CD8-positive, alpha-beta memory T cell (primary cell): ENCODE measurements around the gene CSF1. TPM values are rescaled to one million over a fixed set of nuclear protein-coding genes. Genes with fewer than 3 reads are reported as not detected.
A peak's percentile ranks its signal among the peaks of the same experiment; 100 is the strongest.

Source experiments
- CTCF ChIA-PET: fragments of 350-600 bp; sonication (Branson Sonifier 250); formaldehyde crosslinking; loops from one replicate; lab custom pipeline; 2021; ENCODE audit warnings: antibody characterized with exemption; lab: Charles Lee
- POLR2A ChIA-PET: fragments of 350-600 bp; sonication (Branson Sonifier 250); formaldehyde crosslinking; loops from one replicate; lab custom pipeline; 2021; ENCODE audit warnings: antibody characterized with exemption; lab: Charles Lee
- DNase-seq, 5 donors: peaks; one replicate each; pipeline versions ENCODE4 v3.0.0 to v3.0.0-alpha.2; 2020 to 2022; ENCODE audit warnings: mixed read lengths in 1 of 5
- H3K27ac ChIP-seq: one replicate; pipeline ENCODE4 v1.7.0; 2013; ENCODE audit warnings: low read depth, mild to moderate bottlenecking, low read length, moderate library complexity
- H3K27me3 ChIP-seq: 2 replicates; pipeline ENCODE4 v1.7.0; 2013; ENCODE audit warnings: low read length, mild to moderate bottlenecking; ENCODE audit not compliant: insufficient read depth, poor library complexity, severe bottlenecking
- H3K36me3 ChIP-seq: 2 replicates; pipeline ENCODE4 v1.7.0; 2013; ENCODE audit warnings: mild to moderate bottlenecking, low read length, moderate library complexity; ENCODE audit not compliant: insufficient read depth
- H3K4me1 ChIP-seq: 2 replicates; pipeline ENCODE4 v1.7.0; 2013; ENCODE audit warnings: mild to moderate bottlenecking, low read length, moderate library complexity; ENCODE audit not compliant: insufficient read depth
- H3K4me3 ChIP-seq: 2 replicates; pipeline ENCODE4 v1.7.0; 2013; ENCODE audit warnings: mild to moderate bottlenecking, low read length
- H3K9me3 ChIP-seq: 2 replicates; pipeline ENCODE4 v1.7.0; 2013; ENCODE audit warnings: mild to moderate bottlenecking, low read length
- H3K27ac Mint-ChIP-seq, 8 donors: one replicate each; pipeline ENCODE4 v1.8.0; 2020 to 2021; ENCODE audit warnings: mixed read lengths in 8 of 8, mild to moderate bottlenecking in 6 of 8, inconsistent platforms in 3 of 8, moderate library complexity in 3 of 8
- H3K27me3 Mint-ChIP-seq, 2 donors: one replicate each; pipeline ENCODE4 v1.8.0; 2020 to 2021; ENCODE audit warnings: mixed read lengths in 2 of 2, mild to moderate bottlenecking in 1 of 2, moderate library complexity in 1 of 2
- H3K36me3 Mint-ChIP-seq, 3 donors: one replicate each; pipeline ENCODE4 v1.8.0; 2020 to 2021; ENCODE audit warnings: mixed read lengths in 3 of 3, inconsistent platforms in 1 of 3, mild to moderate bottlenecking in 1 of 3
- H3K4me1 Mint-ChIP-seq, 3 donors: one replicate each; pipeline ENCODE4 v1.8.0; 2020 to 2021; ENCODE audit warnings: mixed read lengths in 3 of 3, inconsistent platforms in 1 of 3, mild to moderate bottlenecking in 1 of 3
- H3K4me3 Mint-ChIP-seq, 7 donors: one replicate each; pipeline ENCODE4 v1.8.0; 2020 to 2021; ENCODE audit warnings: mixed read lengths in 7 of 7, mild to moderate bottlenecking in 6 of 7, moderate library complexity in 4 of 7, inconsistent platforms in 2 of 7
- H3K9me3 Mint-ChIP-seq, 5 donors: one replicate each; pipeline ENCODE4 v1.8.0; 2020 to 2022; ENCODE audit warnings: mixed read lengths in 5 of 5, mild to moderate bottlenecking in 3 of 5, moderate library complexity in 2 of 5, inconsistent platforms in 1 of 5
- polyA plus RNA-seq: library from polyadenylated mRNA; unstranded; fragments of 300-500 nt; fragmentation: Illumina TruSeq; gene quantifications from one replicate; pipeline ENCODE4 v1.2.3, GENCODE V29; 2021
- total RNA-seq, 2 experiments: library from RNA; stranded (reverse); gene quantifications; one replicate each; pipeline ENCODE4 v1.2.3, GENCODE V29; 2021

CSF1 gene
- total and polyA plus RNA-seq, 3 experiments from 2014 or later = 5.6 to 87.8 (median 82.8) TPM

- no peaks in the 10 kb centered on the region for H3K36me3 ChIP-seq
- H3K27ac ChIP-seq = no peak overlapping the region
- H3K27me3 ChIP-seq = no peaks in the 10 kb centered on the region
- Mint-ChIP-seq H3K27ac (no peak overlapping the region), H3K4me3 (no peak overlapping the region), H3K36me3 (peaks cover 0 to 6% (median 1%) of the 10 kb centered on the region in 3 donors), H3K4me1 (no peaks in the 10 kb centered on the region), H3K27me3 (peaks cover 9 to 15% of the 10 kb centered on the region in 2 donors), H3K9me3 (no peaks in the 10 kb centered on the region)
- CTCF ChIA-PET = no interaction called here
- no peak for DNase-seq
- no peak overlapping the region for H3K4me3 ChIP-seq
- no peaks in the 10 kb centered on the region for H3K9me3 ChIP-seq
- POLR2A ChIA-PET = no interaction called here
- no peaks in the 10 kb centered on the region for H3K4me1 ChIP-seq
These were observed 50.1 kb downstream of the CSF1 start for GRCh38 chr1:109960745-109961094.

DNA sequence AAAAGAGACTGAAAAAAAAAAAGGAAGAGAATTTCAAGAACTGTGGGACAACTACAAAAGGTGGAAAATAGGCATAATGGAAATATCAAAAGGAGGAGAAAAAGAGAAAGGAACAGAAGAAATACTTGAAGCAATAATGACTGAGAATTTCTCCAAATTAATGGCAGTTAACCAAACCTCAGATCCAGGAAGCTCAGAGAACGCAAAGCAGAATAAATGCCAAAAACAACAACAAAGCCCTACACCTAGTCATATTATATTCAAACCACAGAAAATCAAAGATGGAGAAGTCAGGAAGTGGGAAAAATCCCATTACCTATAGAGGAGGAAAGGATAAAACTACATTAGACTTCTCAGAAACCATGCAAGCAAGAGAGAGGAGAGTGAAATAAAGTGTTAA lies 53.2 kb downstream of the CSF1 start:
- CTCF ChIA-PET = no interaction called here
- no peak for DNase-seq
- no peak overlapping the region for H3K4me3 ChIP-seq
- H3K27me3 ChIP-seq = no peaks in the 10 kb centered on the region
- no peak overlapping the region for H3K4me3 Mint-ChIP-seq
- H3K9me3 ChIP-seq = no peaks in the 10 kb centered on the region
- peaks cover 9 to 11% of the 10 kb centered on the region in 2 donors for H3K27me3 Mint-ChIP-seq
- H3K9me3 Mint-ChIP-seq = no peaks in the 10 kb centered on the region
- H3K4me1 ChIP-seq = no peaks in the 10 kb centered on the region
- H3K27ac ChIP-seq = no peak overlapping the region
- POLR2A ChIA-PET = no interaction called here
- no peaks in the 10 kb centered on the region for H3K4me1 Mint-ChIP-seq
- H3K36me3 Mint-ChIP-seq = peaks cover 0 to 6% (median 0%) of the 10 kb centered on the region in 3 donors
- H3K36me3 ChIP-seq = no peaks in the 10 kb centered on the region
- H3K27ac Mint-ChIP-seq = no peak overlapping the region

DNA sequence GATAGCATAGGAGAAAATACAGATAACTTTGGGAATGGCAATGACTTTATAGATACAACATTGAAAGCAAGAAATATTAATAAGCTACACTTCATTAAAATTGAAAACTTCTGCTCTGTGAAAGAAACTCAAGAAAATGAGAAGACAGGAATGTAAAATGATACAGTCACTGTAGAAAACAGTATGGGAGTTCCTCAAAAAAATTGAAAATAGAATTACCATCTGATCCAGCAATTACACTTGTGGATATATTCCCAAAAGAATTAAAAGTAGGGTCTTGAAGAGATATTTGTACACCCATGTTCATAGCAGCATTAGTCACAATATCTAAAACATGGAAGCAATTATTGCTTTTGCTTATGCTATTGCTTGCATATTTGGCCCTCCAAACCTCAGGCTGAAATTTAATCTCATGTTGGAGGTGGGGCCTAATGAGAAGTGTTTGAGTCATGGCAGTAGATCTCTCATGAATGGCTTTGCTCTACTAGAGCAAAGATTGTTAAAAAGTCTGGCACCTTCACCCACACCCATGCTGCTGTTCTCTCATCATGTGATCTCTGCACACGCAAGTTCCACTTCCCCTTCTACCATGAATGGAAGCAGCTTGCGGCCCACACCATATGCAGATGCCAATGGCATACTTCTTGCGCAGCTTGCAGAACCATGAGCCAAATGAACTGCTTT lies 58.6 kb downstream of the CSF1 start:
- ChIA-PET CTCF (no interaction called here), POLR2A (no interaction called here)

DNA sequence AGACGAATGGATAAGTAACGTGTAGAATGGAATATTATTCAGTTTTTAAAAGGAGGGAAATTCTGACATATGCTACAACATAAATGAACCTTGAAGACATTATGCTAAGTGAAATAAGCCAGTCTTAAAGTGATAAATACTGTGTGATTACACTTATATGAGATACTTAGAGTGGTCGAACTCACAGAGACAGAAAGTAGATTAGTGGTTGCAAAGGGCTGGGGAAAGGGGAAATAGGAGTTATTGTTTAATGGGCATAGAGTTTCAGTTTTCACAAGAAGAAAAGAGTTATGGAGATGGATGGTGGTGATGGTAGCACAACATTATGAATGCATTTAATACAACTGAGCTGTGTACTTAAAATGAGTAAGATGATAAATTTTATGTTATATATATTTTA lies 59.3 kb downstream of the CSF1 start:
- Histone ChIP-seq H3K4me3 (no peak overlapping the region), H3K27me3 (no peaks in the 10 kb centered on the region), H3K4me1 (no peaks in the 10 kb centered on the region), H3K27ac (no peak overlapping the region), H3K36me3 (no peaks in the 10 kb centered on the region), H3K9me3 (no peaks in the 10 kb centered on the region)
- no peak for DNase-seq
- ChIA-PET POLR2A (no interaction called here), CTCF (no interaction called here)
- Mint-ChIP-seq H3K36me3 (peaks cover 0 to 6% (median 0%) of the 10 kb centered on the region in 3 donors), H3K27me3 (peaks cover 0 to 5% of the 10 kb centered on the region in 2 donors), H3K9me3 (no peaks in the 10 kb centered on the region), H3K27ac (peak overlapping the region in 1 of 8 donors; percentile 44), H3K4me3 (no peak overlapping the region), H3K4me1 (no peaks in the 10 kb centered on the region)

More for the DNA sequence above, 58.6 kb downstream of the CSF1 start:
- DNase-seq = no peak
- H3K4me3 ChIP-seq = no peak overlapping the region
- H3K4me3 Mint-ChIP-seq = no peak overlapping the region
- no peaks in the 10 kb centered on the region for H3K27me3 ChIP-seq
- H3K36me3 Mint-ChIP-seq = peaks cover 0 to 6% (median 0%) of the 10 kb centered on the region in 3 donors
- H3K9me3 ChIP-seq = no peaks in the 10 kb centered on the region
- H3K9me3 Mint-ChIP-seq = no peaks in the 10 kb centered on the region
- H3K27ac Mint-ChIP-seq = no peak overlapping the region
- H3K4me1 Mint-ChIP-seq = no peaks in the 10 kb centered on the region
- H3K27me3 Mint-ChIP-seq = peaks cover 0 to 6% of the 10 kb centered on the region in 2 donors
- no peaks in the 10 kb centered on the region for H3K4me1 ChIP-seq
- H3K36me3 ChIP-seq = no peaks in the 10 kb centered on the region
- no peak overlapping the region for H3K27ac ChIP-seq

- H3K36me3 Mint-ChIP-seq = no peaks in the 10 kb centered on the region
- Histone ChIP-seq H3K4me1 (no peaks in the 10 kb centered on the region), H3K9me3 (no peaks in the 10 kb centered on the region), H3K27ac (no peak overlapping the region), H3K27me3 (peaks cover 4% of the 10 kb centered on the region), H3K36me3 (no peaks in the 10 kb centered on the region), H3K4me3 (no peak overlapping the region)
- H3K27ac Mint-ChIP-seq = no peak overlapping the region
- no peak for DNase-seq
- ChIA-PET POLR2A (no interaction called here), CTCF (interaction anchor here (2.6 kb wide), 1 partner anchor 13 kb away, joined by 18 read pairs; the partner anchor contains the start of gene AHCYL1)
- no peaks in the 10 kb centered on the region for H3K4me1 Mint-ChIP-seq
- peaks cover 4 to 5% of the 10 kb centered on the region in 2 donors for H3K27me3 Mint-ChIP-seq
- no peaks in the 10 kb centered on the region for H3K9me3 Mint-ChIP-seq
- no peak overlapping the region for H3K4me3 Mint-ChIP-seq
These were observed 60.9 kb downstream of the CSF1 start for GRCh38 chr1:109971559-109971958.

- H3K27ac Mint-ChIP-seq = peak overlapping the region in 1 of 8 donors; percentile 27
- POLR2A ChIA-PET = no interaction called here
- CTCF ChIA-PET = interaction anchor here (2.6 kb wide), 1 partner anchor 10 kb away, joined by 18 read pairs; the partner anchor contains the start of gene AHCYL1
These were observed 63.5 kb downstream of the CSF1 start for GRCh38 chr1:109974191-109974590.

DNA sequence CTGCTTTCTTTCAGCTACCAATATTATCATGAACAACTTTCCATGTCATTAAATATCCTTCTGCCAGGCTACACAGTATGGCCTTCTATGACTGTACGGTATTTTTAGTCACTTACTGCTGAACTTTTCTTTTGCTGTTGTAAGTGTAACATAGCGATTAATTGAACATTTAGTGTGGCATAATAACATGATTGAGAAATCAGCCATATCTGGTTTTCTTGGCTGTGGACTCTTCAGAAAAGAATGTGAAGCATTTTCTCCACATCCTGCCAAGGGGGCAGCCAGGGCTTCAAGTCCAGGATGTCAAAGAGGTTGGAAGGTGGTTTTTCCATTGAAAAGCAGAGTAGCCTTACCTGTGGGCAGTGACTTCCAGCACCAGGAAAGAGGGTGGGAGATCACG lies 65.1 kb downstream of the CSF1 start:
- no peaks in the 10 kb centered on the region for H3K4me1 Mint-ChIP-seq
- no peak overlapping the region for H3K4me3 Mint-ChIP-seq
- H3K27ac Mint-ChIP-seq = no peak overlapping the region
- no peaks in the 10 kb centered on the region for H3K9me3 Mint-ChIP-seq
- no peak for DNase-seq
- H3K27me3 Mint-ChIP-seq = peaks cover 10 to 13% of the 10 kb centered on the region in 2 donors
- Histone ChIP-seq H3K4me3 (no peak overlapping the region), H3K27me3 (peaks cover 4% of the 10 kb centered on the region), H3K27ac (no peak overlapping the region), H3K36me3 (no peaks in the 10 kb centered on the region), H3K4me1 (no peaks in the 10 kb centered on the region), H3K9me3 (no peaks in the 10 kb centered on the region)
- CTCF ChIA-PET = no interaction called here
- H3K36me3 Mint-ChIP-seq = peaks cover 0 to 3% (median 1%) of the 10 kb centered on the region in 3 donors
- POLR2A ChIA-PET = no interaction called here

More at GRCh38 chr1:109974191-109974590, 63.5 kb downstream of the CSF1 start:
- H3K36me3 Mint-ChIP-seq = peaks cover 0 to 3% (median 1%) of the 10 kb centered on the region in 3 donors
- no peaks in the 10 kb centered on the region for H3K9me3 Mint-ChIP-seq
- H3K27me3 Mint-ChIP-seq = peaks cover 8 to 13% of the 10 kb centered on the region in 2 donors
- Histone ChIP-seq H3K4me1 (no peaks in the 10 kb centered on the region), H3K27ac (no peak overlapping the region), H3K9me3 (no peaks in the 10 kb centered on the region), H3K27me3 (peaks cover 4% of the 10 kb centered on the region), H3K4me3 (no peak overlapping the region), H3K36me3 (no peaks in the 10 kb centered on the region)
- no peak overlapping the region for H3K4me3 Mint-ChIP-seq
- no peaks in the 10 kb centered on the region for H3K4me1 Mint-ChIP-seq
- no peak for DNase-seq

GRCh38 chr1:109976762-109977161 lies 66.1 kb downstream of the CSF1 start:
- Histone ChIP-seq H3K36me3 (no peaks in the 10 kb centered on the region), H3K4me3 (no peak overlapping the region), H3K27ac (no peak overlapping the region), H3K9me3 (no peaks in the 10 kb centered on the region), H3K4me1 (no peaks in the 10 kb centered on the region), H3K27me3 (peaks cover 4% of the 10 kb centered on the region)
- ChIA-PET CTCF (interaction anchor here (1.4 to 13.3 kb wide), 2 partner anchors 195 to 444 kb away, joined by 3 to 520 read pairs; no protein-coding TSS in a partner anchor), POLR2A (no interaction called here)
- Mint-ChIP-seq H3K4me1 (no peaks in the 10 kb centered on the region), H3K27me3 (peaks cover 11 to 13% of the 10 kb centered on the region in 2 donors), H3K36me3 (peaks cover 0 to 3% (median 1%) of the 10 kb centered on the region in 3 donors), H3K9me3 (no peaks in the 10 kb centered on the region), H3K4me3 (no peak overlapping the region), H3K27ac (no peak overlapping the region)
- no peak for DNase-seq
